ENCODE data around the gene TCF19. TPM values are rescaled to one million over a fixed set of nuclear protein-coding genes. Genes with fewer than 3 reads are reported as not detected.

Gene TCF19, protein sequence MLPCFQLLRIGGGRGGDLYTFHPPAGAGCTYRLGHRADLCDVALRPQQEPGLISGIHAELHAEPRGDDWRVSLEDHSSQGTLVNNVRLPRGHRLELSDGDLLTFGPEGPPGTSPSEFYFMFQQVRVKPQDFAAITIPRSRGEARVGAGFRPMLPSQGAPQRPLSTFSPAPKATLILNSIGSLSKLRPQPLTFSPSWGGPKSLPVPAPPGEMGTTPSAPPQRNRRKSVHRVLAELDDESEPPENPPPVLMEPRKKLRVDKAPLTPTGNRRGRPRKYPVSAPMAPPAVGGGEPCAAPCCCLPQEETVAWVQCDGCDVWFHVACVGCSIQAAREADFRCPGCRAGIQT
- total RNA-seq: 17.5 and 34.9 TPM in 2 replicates

DNA sequence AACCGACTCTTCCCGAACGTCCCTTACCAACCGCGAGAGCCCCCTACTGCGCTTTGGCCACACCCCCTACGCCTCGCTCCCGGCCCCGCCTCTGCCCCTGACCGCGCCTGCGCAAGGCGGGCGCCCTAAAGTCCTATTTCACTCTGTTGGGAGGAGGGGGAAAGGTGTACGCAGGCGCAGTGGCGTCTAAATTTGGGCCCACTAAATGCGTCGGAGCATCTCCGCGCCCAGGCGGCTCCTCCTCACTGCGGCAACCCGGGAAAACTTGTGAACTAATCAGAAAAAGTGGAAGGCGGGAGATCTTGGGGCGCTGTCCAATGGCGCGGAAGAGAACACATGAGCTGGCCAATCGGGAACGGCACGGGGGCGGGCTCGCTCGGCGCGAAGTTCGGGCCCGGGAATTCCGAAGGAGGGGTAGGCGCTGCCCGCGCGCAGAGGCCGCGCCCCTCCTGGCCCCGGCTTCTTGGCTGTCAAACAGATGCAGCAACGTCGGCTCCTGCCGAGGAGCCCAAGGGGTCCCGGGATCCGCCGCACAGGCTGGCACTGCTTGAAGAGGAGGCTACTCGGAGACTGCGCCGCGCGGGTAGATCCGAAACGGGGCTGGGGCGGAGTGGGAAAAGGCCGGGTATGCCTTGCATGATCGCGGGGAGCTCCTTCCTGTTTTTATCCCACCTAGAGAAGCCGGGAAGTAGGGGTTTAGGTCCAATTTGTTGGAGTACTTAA lies at the start of gene TCF19:
Gene TCF19, plus strand, starts transcription at position 450 of the 723 bp plus-strand sequence. CDS start 881 bp downstream, outside the sequence.

DNA sequence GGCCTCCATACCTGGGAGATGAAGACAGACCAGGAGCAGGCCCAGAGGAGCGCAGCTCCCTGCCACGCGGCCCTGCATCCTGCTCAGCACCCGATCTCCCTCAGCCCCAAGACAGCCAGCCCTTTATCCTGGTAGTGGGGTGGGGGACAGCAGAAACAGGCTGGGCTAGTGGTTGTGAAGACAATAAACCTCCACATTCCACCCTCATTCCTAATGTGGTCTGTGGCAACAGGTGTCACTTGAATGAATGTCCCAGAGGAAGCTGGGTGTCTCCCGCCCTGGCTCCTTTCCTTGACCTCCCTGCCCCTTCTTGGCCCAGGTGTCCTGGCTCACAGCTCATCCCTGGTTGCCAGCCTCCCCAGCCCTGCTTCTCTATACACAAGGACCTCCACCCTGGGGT lies 45.9 kb upstream of the TCF19 start, which contains the start of gene C6orf15:
Gene C6orf15, minus strand, starts transcription at position 98 of the 400 bp plus-strand sequence. Its CDS starts 20 bp downstream, at position 78.

GRCh38 chr6:31114541-31114878 lies 43.9 kb upstream of the TCF19 start, which contains the start of gene PSORS1C1:
Gene PSORS1C1 (plus strand): TSS chr6:31114800. CDS start chr6:31129633, 14,833 bp downstream.

GRCh38 chr6:31120151-31120915 lies 38.1 kb upstream of the TCF19 start, which contains the start of gene CDSN:
Gene CDSN (minus strand): TSS chr6:31120446. CDS start chr6:31120419, 27 bp downstream.

GRCh38 chr6:31138982-31139381 lies 19.4 kb upstream of the TCF19 start, which contains the start of gene PSORS1C2:
Gene PSORS1C2 (minus strand): TSS chr6:31139066. CDS start chr6:31139026, 40 bp downstream.

GRCh38 chr6:31157513-31158139 lies 763 bp upstream of the TCF19 start, which contains the start of gene CCHCR1:
Gene CCHCR1 (minus strand): TSS chr6:31157802. CDS start chr6:31157600, 202 bp downstream.

DNA sequence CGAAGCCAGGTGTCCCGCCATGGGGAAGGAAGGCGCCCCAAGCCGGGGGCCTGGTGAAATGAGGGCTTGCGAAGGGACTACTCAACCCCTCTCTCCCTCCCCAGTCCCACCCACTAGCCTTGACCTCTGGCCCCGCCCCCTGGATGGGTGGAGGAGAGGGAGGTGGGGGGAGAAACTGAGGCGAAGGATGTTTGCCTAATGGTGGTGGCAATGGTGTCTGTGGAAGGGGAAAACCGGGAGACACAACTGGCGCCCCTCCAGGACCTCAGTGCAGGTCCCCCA lies 12.2 kb downstream of the TCF19 start, which contains the start of gene POU5F1:
Gene POU5F1, minus strand, starts transcription at position 83 of the 282 bp plus-strand sequence. Its CDS starts 62 bp downstream, at position 21.

Other genes with a start within 250 kb of the TCF19 start
- gene VARS2, start 244.4 kb upstream of the TCF19 start, total RNA-seq: 20.7 and 29.4 TPM in 2 replicates
- not detected in 2 replicates for gene SFTA2, start 226.4 kb upstream of the TCF19 start, total RNA-seq
- gene MUCL3, start 217.6 kb upstream of the TCF19 start, total RNA-seq: not detected in 2 replicates
- not detected in 2 replicates for gene MUC21, start 174.9 kb upstream of the TCF19 start, total RNA-seq
- gene MUC22, start 148.1 kb upstream of the TCF19 start, total RNA-seq: not detected in 2 replicates
- 0.16 TPM in 1 of 2 replicates, not detected in the other for gene C6orf15, start 46.0 kb upstream of the TCF19 start, total RNA-seq
- gene PSORS1C1, start 43.8 kb upstream of the TCF19 start, total RNA-seq: 2.4 and 3.5 TPM in 2 replicates
- gene CDSN, start 38.1 kb upstream of the TCF19 start, total RNA-seq: 1.7 and 1.8 TPM in 2 replicates
- gene PSORS1C2, start 19.5 kb upstream of the TCF19 start, total RNA-seq: not detected in 2 replicates
- gene CCHCR1, start 787 bp upstream of the TCF19 start, total RNA-seq: 16.4 and 25.6 TPM in 2 replicates
- gene POU5F1, start 12.1 kb downstream of the TCF19 start, total RNA-seq: 1.1 and 1.2 TPM in 2 replicates
- gene HLA-C, start 113.5 kb downstream of the TCF19 start, total RNA-seq: 68.8 and 90.9 TPM in 2 replicates
- gene HLA-B, start 198.6 kb downstream of the TCF19 start, total RNA-seq: 48.4 and 141 TPM in 2 replicates
- gene MICA, start 245.0 kb downstream of the TCF19 start, total RNA-seq: 53.6 and 58.3 TPM in 2 replicates

Data from hair follicular keratinocyte (primary cell).